Activated CD8-positive, alpha-beta memory T cell treated with anti-CD3 and anti-CD28 coated beads for 36 hours (primary cell): ENCODE data around the gene EFL1. TPM values are rescaled to one million over a fixed set of nuclear protein-coding genes. Genes with fewer than 3 reads are reported as not detected.
"Not testable (repeated sequence)": the region's sequence is repeated elsewhere in the genome, so short reads cannot be mapped to it uniquely, and the experiment has no call there.

Source experiments
- CTCF ChIA-PET: fragments of 350-600 bp; sonication (Branson Sonifier 250); formaldehyde crosslinking; loops from one replicate; lab custom pipeline; 2021; ENCODE audit warnings: antibody characterized with exemption; lab: Charles Lee
- POLR2A ChIA-PET: fragments of 350-600 bp; sonication (Branson Sonifier 250); formaldehyde crosslinking; loops from one replicate; lab custom pipeline; 2021; ENCODE audit warnings: antibody characterized with exemption; lab: Charles Lee
- total RNA-seq, 2 experiments: library from RNA; stranded (reverse); gene quantifications; one replicate each; pipeline ENCODE4 v1.2.3, GENCODE V29; 2021

The EFL1 gene
- total RNA-seq, 2 experiments from 2014 or later: 23.3 to 24.8 TPM

DNA sequence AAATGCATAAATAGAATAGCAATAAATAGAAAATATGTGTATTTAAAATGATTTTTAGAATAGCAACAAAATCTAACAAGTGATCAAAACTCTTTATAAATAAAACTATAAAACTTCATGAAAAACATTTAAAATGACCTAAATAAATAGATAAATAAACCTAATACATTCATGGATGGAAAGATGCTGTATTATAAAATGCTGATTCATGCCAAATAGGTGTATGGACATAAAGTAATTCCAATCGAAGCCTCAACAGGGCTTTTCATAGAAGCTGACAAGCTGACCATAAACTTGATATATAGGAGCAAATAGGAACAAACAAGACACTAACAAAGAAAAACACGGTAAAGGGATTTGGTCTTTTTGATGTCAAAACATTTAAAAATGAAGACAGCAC, 46.4 kb downstream of the EFL1 start:
- CTCF ChIA-PET, POLR2A ChIA-PET: not testable (repeated sequence)

- CTCF ChIA-PET, POLR2A ChIA-PET: not testable (repeated sequence)
Observed at GRCh38 chr15:82212201-82212600, 50.3 kb downstream of the EFL1 start.

DNA sequence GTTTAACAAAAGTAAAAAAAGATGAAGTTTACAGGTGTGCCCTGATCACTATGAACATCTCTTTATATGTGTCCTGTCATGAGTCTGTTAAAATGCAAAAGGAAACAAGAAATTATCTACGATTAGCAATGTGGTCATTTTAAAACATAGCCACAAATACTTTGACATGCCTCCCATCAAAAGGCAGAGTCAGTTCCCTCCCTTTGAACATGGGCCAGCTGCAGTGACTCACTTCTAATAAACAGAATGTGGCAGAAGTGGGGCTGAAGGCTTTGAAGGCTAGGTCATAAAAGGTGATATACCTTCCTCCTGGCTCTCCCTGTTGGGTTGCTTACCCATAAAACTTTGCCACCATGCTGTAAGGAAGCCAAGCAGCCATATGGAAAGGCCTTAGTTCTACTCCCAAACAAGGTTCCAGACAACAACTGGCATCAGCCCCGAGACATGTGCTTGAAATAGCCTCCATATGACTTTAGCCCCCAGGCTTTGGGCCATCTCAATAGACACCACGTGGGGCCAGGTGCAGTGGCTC, 52.4 kb downstream of the EFL1 start:
- CTCF ChIA-PET, POLR2A ChIA-PET: not testable (repeated sequence)

GRCh38 chr15:82204575-82204974, 58.0 kb downstream of the EFL1 start:
- CTCF ChIA-PET, POLR2A ChIA-PET: not testable (repeated sequence)

DNA sequence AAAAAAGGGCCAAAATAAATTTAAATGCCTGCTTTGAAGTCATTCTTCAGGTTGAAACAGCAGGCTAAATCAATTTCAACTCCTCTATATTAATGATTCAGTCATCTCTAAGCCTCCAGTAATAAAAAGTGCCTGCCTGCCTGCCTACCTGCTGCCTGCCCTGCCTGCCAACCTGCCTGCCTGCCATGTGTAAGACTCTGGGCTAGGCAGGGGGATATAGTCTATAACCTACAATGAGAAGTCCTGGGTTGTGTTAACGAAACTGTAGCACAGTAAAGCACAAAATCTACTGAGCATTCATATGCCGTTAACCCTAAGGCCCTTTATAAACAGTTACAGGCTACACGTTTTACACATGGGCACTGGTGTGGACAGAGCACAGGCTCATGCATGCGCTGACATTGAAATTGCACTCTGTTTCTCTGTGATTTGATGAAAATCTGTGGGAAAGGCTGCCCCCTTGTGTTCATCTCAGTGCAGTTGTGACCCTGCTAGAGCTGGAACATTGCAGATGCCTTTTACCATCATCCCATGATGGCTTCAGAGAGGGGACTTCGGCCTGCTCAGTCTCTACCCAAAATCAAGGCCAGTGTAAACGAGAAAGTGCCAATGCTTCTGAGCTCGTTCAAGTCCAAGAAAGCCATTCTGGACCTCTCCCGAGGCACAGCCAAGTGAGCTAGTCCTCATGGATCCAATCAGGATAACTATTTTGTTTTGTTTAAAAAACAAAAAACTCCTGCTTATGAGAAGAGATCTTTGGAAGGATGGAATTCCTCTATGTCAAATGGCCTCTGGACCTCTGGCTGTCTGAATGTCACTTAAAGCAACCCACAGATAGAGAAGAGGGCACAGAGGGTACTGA, 64.6 kb downstream of the EFL1 start:
- CTCF ChIA-PET: interaction anchor here (0.6 to 1.1 kb wide), 2 partner anchors 20 to 89 kb away, joined by 3 to 4 read pairs; no protein-coding TSS in a partner anchor
- POLR2A ChIA-PET: no interaction called here

DNA sequence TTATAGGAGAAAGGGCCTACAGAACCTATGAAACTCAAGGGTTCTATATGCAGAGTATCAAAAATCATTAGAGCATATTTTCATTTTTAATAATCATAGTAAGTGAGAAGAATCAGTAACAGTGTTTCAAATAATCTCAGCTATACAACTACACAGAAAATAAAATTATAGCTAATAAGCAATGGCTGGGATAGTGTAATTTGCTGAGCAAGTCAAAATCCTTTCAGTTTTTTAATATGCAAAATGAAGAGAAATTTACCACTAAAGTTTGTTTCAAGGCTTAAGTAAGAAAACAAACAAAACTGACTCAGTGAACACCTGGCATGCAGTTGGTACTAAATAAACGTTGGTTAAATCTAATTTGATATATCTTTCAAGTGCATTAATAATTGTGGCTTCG, 66.2 kb downstream of the EFL1 start:
- POLR2A ChIA-PET: no interaction called here
- CTCF ChIA-PET: no interaction called here

DNA sequence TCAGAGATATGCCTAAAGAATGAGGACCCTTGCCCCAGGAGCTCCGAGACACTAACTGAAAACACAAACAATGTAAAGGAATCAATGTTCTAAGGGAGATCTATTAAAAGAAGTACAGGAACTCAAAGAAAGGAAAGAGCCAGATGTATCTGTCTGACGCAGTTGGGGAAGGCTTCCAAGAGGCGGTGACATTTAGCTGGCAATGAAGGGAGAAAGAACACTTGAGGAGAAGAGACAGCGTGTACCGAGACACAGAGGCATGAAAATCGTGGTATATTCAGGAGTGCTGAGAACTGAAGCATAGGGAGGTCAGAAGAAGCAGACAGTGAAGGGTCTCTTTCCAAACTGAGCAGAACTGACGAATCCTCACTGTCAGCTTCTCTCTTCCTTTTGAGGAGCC, 66.7 kb downstream of the EFL1 start:
- POLR2A ChIA-PET, CTCF ChIA-PET: not testable (repeated sequence)

GRCh38 chr15:82194488-82194887, 68.0 kb downstream of the EFL1 start:
- CTCF ChIA-PET, POLR2A ChIA-PET: not testable (repeated sequence)

DNA sequence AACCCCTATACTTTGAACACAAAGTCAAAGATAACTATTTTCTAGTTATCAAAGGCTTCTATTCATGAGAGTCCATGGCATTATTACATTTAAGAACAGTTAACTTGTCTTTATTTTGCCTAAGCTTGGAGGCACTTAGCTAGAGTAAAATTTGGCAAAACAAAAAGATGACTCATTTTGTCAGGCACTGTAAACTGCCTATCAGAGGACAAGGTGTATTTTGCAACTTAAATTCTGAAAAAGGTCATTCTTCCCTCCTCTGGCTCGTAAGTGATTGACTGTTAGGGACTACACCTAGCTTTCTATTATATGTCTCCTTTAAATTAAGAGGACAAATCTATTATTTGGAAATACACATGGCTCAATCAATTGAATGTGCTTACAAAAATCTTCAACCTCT, 69.1 kb downstream of the EFL1 start:
- CTCF ChIA-PET, POLR2A ChIA-PET: not testable (repeated sequence)

GRCh38 chr15:82192394-82192793, 70.1 kb downstream of the EFL1 start:
- CTCF ChIA-PET: interaction anchor here (0.7 kb wide), 1 partner anchor 84 kb away, joined by 3 read pairs; no protein-coding TSS in a partner anchor
- POLR2A ChIA-PET: not testable (repeated sequence)

- POLR2A ChIA-PET: no interaction called here
- CTCF ChIA-PET: no interaction called here
Observed at GRCh38 chr15:82186719-82187406, 75.7 kb downstream of the EFL1 start.

DNA sequence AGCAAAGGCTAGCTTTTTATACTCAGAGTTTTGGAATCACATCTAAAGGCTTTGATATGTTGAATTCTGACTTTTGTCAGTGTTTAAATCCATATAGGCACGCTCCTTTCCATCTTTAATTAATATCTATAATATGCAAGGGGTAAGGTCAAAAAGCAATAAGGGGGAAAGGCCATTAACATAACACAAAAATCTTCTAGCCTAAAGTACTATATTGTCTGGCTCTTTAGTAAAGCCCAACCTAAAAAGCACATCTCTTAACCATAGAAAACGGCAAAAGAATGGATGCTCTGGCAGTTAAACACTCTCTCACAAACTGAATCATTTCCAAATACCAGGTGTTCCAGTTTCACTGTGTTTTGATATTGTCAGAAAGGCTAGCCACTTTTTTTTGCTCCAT, 76.4 kb downstream of the EFL1 start:
- POLR2A ChIA-PET: no interaction called here
- CTCF ChIA-PET: no interaction called here

- ChIA-PET CTCF (no interaction called here), POLR2A (no interaction called here)
Observed at GRCh38 chr15:82184776-82185175, 77.8 kb downstream of the EFL1 start.

DNA sequence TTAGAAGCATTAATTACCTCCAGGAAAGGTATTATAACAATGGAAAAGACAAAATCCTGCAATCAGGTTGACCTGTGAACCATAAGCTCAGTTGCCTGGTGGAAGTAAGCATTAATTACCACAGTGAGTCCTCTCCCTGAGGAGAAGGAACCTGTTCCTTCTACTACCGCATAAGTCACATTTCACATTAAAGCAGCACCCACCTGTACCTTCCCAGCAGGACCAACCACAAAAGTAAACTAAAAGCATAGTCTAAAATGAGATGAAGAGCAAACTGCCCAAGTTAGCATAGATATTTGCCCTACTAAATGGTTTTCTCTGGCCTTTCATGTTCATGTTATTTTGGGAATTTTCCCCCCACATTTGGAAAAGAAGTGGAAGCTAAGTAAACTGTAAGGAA, 78.2 kb downstream of the EFL1 start:
- POLR2A ChIA-PET: no interaction called here
- CTCF ChIA-PET: no interaction called here

DNA sequence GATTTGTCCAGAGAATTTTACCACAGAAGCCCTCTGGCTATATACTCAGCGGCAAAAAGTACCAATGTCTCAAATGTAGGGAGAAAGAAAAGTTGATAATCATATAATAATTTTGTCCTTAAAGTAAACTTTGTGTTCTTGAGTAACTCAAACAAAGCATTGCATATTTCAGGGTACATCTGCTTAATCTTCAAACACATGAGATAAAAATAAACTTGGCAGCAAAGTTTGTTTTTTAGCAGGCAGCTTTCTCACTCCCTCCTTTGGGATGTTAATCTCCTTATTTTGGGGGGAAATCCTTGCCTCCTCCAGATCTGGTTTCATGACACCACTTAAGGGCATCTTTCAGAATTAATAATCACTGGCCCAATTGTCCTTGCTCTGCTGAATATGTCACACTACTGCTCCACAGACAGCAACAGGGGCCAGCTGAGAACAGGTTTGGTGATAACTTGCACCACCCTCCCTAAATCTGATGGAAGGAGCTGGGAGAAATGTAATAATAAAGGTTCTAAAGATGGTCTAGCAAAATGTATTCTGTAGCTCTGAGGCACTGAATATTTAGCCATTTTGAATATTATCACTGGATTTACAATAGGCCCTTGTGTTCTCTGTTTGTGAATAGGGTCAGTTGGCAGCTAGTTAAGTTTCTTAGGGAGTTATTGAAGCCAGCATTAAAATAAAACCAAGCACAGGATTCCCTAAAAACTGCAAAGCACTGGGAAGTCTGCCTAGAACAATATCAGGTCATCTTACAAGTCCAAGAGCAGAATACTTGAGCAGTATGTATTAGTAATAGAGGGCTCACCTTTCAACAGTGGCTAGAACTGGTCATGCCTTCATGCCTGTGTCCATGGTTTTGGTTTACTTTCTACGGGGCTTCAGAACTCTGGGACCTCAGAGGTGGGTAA, 79.2 kb downstream of the EFL1 start:
- CTCF ChIA-PET: no interaction called here
- POLR2A ChIA-PET: no interaction called here

GRCh38 chr15:82181371-82181770, 81.2 kb downstream of the EFL1 start:
- POLR2A ChIA-PET: no interaction called here
- CTCF ChIA-PET: no interaction called here

DNA sequence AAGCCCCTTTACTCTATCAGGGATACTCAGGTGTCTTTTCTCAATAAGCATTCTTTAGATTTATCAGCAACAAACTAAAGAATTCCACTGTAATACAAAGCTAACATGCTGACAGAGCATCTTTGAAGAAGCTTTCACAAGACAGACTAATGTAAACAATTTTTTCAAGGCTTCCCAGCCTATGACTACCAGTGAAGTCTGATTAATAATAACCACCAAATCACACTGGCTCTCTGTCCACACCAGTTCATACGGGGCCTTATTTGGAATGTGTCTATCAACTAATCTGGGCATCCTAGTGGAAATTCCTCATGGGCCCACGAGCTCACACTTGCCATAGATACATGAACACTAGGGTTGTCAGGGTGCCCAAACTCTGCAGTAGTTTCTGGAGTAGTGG, 84.5 kb downstream of the EFL1 start:
- POLR2A ChIA-PET: no interaction called here
- CTCF ChIA-PET: interaction anchor here (0.6 kb wide), 1 partner anchor 864 kb away, joined by 4 read pairs; no protein-coding TSS in a partner anchor

GRCh38 chr15:82177291-82178010, 85.1 kb downstream of the EFL1 start:
- POLR2A ChIA-PET: no interaction called here
- CTCF ChIA-PET: no interaction called here

DNA sequence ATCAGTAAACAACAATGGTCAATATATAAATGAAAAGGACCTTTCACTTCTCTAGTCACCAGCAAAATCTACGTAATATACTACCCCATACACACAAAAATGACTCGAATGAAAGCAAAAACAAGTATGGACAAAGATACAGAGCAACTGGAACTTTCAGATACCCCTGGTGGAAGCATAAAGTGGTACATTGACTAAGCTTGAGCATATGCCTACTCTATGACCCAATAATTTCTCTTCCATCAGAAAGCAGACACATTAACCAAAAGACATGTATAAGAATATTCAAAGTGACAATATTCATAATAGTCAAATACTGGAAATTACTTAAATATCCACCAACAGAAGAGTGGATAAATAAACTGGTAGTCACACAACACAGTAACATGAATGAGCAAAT, 86.0 kb downstream of the EFL1 start:
- POLR2A ChIA-PET: no interaction called here

More for the DNA sequence above, 86.0 kb downstream of the EFL1 start:
- CTCF ChIA-PET: no interaction called here
